K562 (cell line): ENCODE measurements around the gene FN1.

Experiments used
- HMG20A ChIP-seq: fragments of 450-650 bp; formaldehyde crosslinking; conservative IDR thresholded peaks from 2 replicates; pipeline ENCODE4 v1.4.0; 2020; ENCODE audit warnings: mild to moderate bottlenecking, mixed read lengths
- NCOA2 ChIP-seq, 2 experiments: fragments of 450-650 bp; IDR thresholded peaks; 2 replicates each; pipeline ENCODE4 v1.6.1; 2018; ENCODE audit warnings: mild to moderate bottlenecking in 2 of 2, moderate library complexity in 1 of 2; ENCODE audit not compliant: partially characterized antibody in 2 of 2
- NR2C1 ChIP-seq, 2 experiments: fragments of 450-650 bp; IDR thresholded peaks; 2 replicates each; pipeline ENCODE4 v1.6.1; 2017; ENCODE audit warnings: mild to moderate bottlenecking in 2 of 2, antibody characterized with exemption in 1 of 2, inconsistent platforms in 1 of 2, missing compliant biosample characterization in 1 of 2, missing genetic modification characterization in 1 of 2
- POLR2A ChIP-seq: fragments of 450-650 bp; conservative IDR thresholded peaks from 2 replicates; pipeline ENCODE4 v1.6.1; 2016

- TF ChIP-seq NR2C1 (IDR thresholded peaks at IDR 0.05): no peak
- TF ChIP-seq NR2C1 (tag; IDR thresholded peaks at IDR 0.05): no peak
- TF ChIP-seq NCOA2 (IDR thresholded peaks at IDR 0.05; ENCODE audit: partially characterized antibody in 2 of 2): no peak
- no peak for TF ChIP-seq HMG20A (CRISPR knock-in tag)
- no peak for TF ChIP-seq POLR2A
These were observed 4.6 kb downstream of the FN1 start for GRCh38 chr2:215431290-215431689.
